ENCODE results near the gene PDE4D. TPM values are rescaled to one million over a fixed set of nuclear protein-coding genes. Genes with fewer than 3 reads are reported as not detected.

PDE4D gene
- total and polyA plus RNA-seq, 4 donors, result 12.8 to 167 (median 44.5) TPM

DNA sequence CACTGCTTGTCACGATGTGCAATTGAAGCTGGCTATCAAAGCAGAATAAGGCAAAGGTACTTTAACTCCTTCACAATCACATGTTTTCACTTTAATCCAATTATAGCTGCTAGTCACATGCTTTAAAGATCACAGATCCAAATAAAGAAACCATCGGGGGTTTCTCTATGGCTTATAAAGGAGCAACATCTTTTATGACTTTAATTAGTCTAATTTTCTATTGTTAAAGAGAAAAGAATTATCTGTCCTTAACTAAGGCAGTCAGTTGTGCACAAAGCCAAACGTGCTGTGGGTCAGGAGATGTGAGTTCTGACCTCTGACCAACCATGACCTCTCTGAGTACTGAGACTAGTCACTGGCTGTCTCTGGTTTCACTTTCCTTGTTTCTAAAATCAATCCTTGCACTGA is 749.6 kb downstream of the PDE4D start:
- ATAC-seq (ENCODE audit: insufficient read depth, low FRiP score) (no peak), DNase-seq (no peak)
- H3K4me1 ChIP-seq (ENCODE audit: control insufficient read depth in 5 of 5, insufficient read depth in 5 of 5, low read length in 5 of 5), result peaks cover 0 to 15% (median 0%) of the 10 kb centered on the region in 5 donors
- TF ChIP-seq CTCF (IDR thresholded peaks at IDR 0.05; ENCODE audit: control extremely low read depth, extremely low read depth), result no peak
- H3K4me3 ChIP-seq, result no peak overlapping the region
- H3K27me3 ChIP-seq (ENCODE audit: control insufficient read depth in 3 of 3, insufficient read depth in 3 of 3, low read length in 2 of 3), result no peaks in the 10 kb centered on the region
- H3K36me3 ChIP-seq (ENCODE audit: control insufficient read depth in 4 of 4, insufficient read depth in 4 of 4, low read length in 4 of 4), result no peaks in the 10 kb centered on the region
- H3K9ac ChIP-seq (ENCODE audit: insufficient read depth in 1 of 2, low read length in 2 of 2), result no peak overlapping the region
- H3K27ac ChIP-seq (ENCODE audit: low read depth in 1 of 2, low read length in 1 of 2), result peak overlapping the region in 1 of 2 donors; percentile 53
- 75 to 78% methylated on average over 3 of the region's 3 CpGs for WGBS, 2 donors
- H3K9me3 ChIP-seq (ENCODE audit: control insufficient read depth in 4 of 4, insufficient read depth in 3 of 4, low read length in 3 of 4), result no peaks in the 10 kb centered on the region

- H3K27me3 ChIP-seq (ENCODE audit: control insufficient read depth in 3 of 3, insufficient read depth in 3 of 3, low read length in 2 of 3), result no peaks in the 10 kb centered on the region
- no peaks in the 10 kb centered on the region for H3K36me3 ChIP-seq (ENCODE audit: control insufficient read depth in 4 of 4, insufficient read depth in 4 of 4, low read length in 4 of 4)
- peaks cover 0 to 17% (median 0%) of the 10 kb centered on the region in 5 donors for H3K4me1 ChIP-seq (ENCODE audit: control insufficient read depth in 5 of 5, insufficient read depth in 5 of 5, low read length in 5 of 5)
- no peaks in the 10 kb centered on the region for H3K9me3 ChIP-seq (ENCODE audit: control insufficient read depth in 4 of 4, insufficient read depth in 3 of 4, low read length in 3 of 4)
- ATAC-seq (ENCODE audit: insufficient read depth, low FRiP score) (no peak), DNase-seq (no peak)
- H3K9ac ChIP-seq (ENCODE audit: insufficient read depth in 1 of 2, low read length in 2 of 2), result no peak overlapping the region
- H3K4me3 ChIP-seq, result no peak overlapping the region
- H3K27ac ChIP-seq (ENCODE audit: low read depth in 1 of 2, low read length in 1 of 2), result peak overlapping the region in 1 of 2 donors; percentile 9
- no peak for TF ChIP-seq CTCF (IDR thresholded peaks at IDR 0.05; ENCODE audit: control extremely low read depth, extremely low read depth)
Observed at GRCh38 chr5:59142927-59143326, 750.6 kb downstream of the PDE4D start.

- Histone ChIP-seq H3K9me3 (ENCODE audit: control insufficient read depth in 4 of 4, insufficient read depth in 3 of 4, low read length in 3 of 4) (no peaks in the 10 kb centered on the region), H3K27ac (ENCODE audit: low read depth in 1 of 2, low read length in 1 of 2) (no peak overlapping the region), H3K9ac (ENCODE audit: insufficient read depth in 1 of 2, low read length in 2 of 2) (no peak overlapping the region), H3K27me3 (ENCODE audit: control insufficient read depth in 3 of 3, insufficient read depth in 3 of 3, low read length in 2 of 3) (no peaks in the 10 kb centered on the region), H3K36me3 (ENCODE audit: control insufficient read depth in 4 of 4, insufficient read depth in 4 of 4, low read length in 4 of 4) (no peaks in the 10 kb centered on the region), H3K4me3 (no peak overlapping the region), H3K4me1 (ENCODE audit: control insufficient read depth in 5 of 5, insufficient read depth in 5 of 5, low read length in 5 of 5) (peaks cover 0 to 17% (median 0%) of the 10 kb centered on the region in 5 donors)
- DNase-seq (no peak), ATAC-seq (ENCODE audit: insufficient read depth, low FRiP score) (no peak)
- TF ChIP-seq CTCF (IDR thresholded peaks at IDR 0.05; ENCODE audit: control extremely low read depth, extremely low read depth), result no peak
- 95% methylated on average over 2 of the region's 2 CpGs for WGBS, 2 donors
Observed at GRCh38 chr5:59142138-59142537, 751.4 kb downstream of the PDE4D start.

DNA sequence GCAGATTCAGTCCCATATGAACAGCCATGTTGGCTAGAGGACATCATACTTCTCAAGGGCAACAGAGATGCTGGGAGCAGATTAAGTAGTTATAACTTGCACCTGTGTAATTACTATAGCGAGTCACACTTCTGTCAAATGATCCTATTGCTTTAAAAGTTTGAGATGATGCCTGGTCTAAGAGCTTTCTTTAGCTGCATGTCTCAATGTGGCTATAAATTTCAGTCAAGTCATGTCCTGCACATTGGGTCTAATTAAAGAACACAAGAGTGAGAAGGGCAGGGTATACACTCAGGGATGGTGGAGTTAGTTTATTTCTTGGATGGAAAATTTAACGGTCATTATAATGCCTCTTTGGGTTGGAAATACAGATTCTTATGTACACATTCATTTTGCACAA is 753.4 kb downstream of the PDE4D start:
- Histone ChIP-seq H3K9me3 (ENCODE audit: control insufficient read depth in 4 of 4, insufficient read depth in 3 of 4, low read length in 3 of 4) (no peaks in the 10 kb centered on the region), H3K9ac (ENCODE audit: insufficient read depth in 1 of 2, low read length in 2 of 2) (no peak overlapping the region), H3K27me3 (ENCODE audit: control insufficient read depth in 3 of 3, insufficient read depth in 3 of 3, low read length in 2 of 3) (no peaks in the 10 kb centered on the region), H3K4me3 (no peak overlapping the region), H3K27ac (ENCODE audit: low read depth in 1 of 2, low read length in 1 of 2) (no peak overlapping the region), H3K4me1 (ENCODE audit: control insufficient read depth in 5 of 5, insufficient read depth in 5 of 5, low read length in 5 of 5) (peaks cover 0 to 17% (median 0%) of the 10 kb centered on the region in 5 donors), H3K36me3 (ENCODE audit: control insufficient read depth in 4 of 4, insufficient read depth in 4 of 4, low read length in 4 of 4) (no peaks in the 10 kb centered on the region)
- TF ChIP-seq CTCF (IDR thresholded peaks at IDR 0.05; ENCODE audit: control extremely low read depth, extremely low read depth), result no peak
- WGBS, 2 donors, result 96 to 98% methylated on average over 2 of the region's 2 CpGs
- DNase-seq (no peak), ATAC-seq (ENCODE audit: insufficient read depth, low FRiP score) (no peak)

Data from lung (tissue), 12 donors.